B cell (primary cell): Measurements from ENCODE around the gene XG. TPM values are rescaled to one million over a fixed set of nuclear protein-coding genes. Genes with fewer than 3 reads are reported as not detected.

Experiments used
- ATAC-seq: fragments of 200-7000 bp; cut with Tn5 transposase; one replicate; pipeline ENCODE4 v1.10.0; 2021; ENCODE audit warnings: low read depth, mild to moderate bottlenecking, moderate number of reproducible peaks, moderate library complexity
- CTCF ChIA-PET: fragments of 350-600 bp; sonication (Branson Sonifier 250); formaldehyde crosslinking; loops from one replicate; lab custom pipeline; 2021; ENCODE audit warnings: antibody characterized with exemption, inconsistent platforms; lab: Charles Lee
- POLR2A ChIA-PET: fragments of 350-600 bp; sonication (Branson Sonifier 250); formaldehyde crosslinking; loops from one replicate; lab custom pipeline; 2021; ENCODE audit warnings: antibody characterized with exemption; lab: Charles Lee
- DNase-seq: peaks from one replicate; pipeline ENCODE4 v3.0.0; 2013
- H2AFZ ChIP-seq: 2 replicates; pipeline ENCODE4 v1.6.1; 2012; ENCODE audit warnings: mild to moderate bottlenecking, low read depth, low read length; ENCODE audit not compliant: insufficient read depth, poor library complexity, severe bottlenecking
- H3K27ac ChIP-seq, 2 donors: 1 replicate in 1 of 2; 2 replicates in 1 of 2; pipeline ENCODE4 v1.5.1; 2012 to 2013; ENCODE audit warnings: low read length in 2 of 2, mild to moderate bottlenecking in 2 of 2, moderate library complexity in 1 of 2
- H3K27me3 ChIP-seq, 4 experiments: fragments of 200-600 bp in 1 of 4; sonication (generic) in 1 of 4; replicated peaks in 1 of 4; 1 replicate in 2 of 4; 2 replicates in 2 of 4; pipeline versions ENCODE4 v1.6.1 to v1.7.0; 2013 to 2016; ENCODE audit warnings: low read length in 3 of 4, mild to moderate bottlenecking in 2 of 4, mixed read lengths in 1 of 4, moderate library complexity in 1 of 4; ENCODE audit not compliant: insufficient read depth in 4 of 4, control insufficient read depth in 3 of 4; ENCODE audit errors: control extremely low read depth in 1 of 4
- H3K36me3 ChIP-seq, 2 experiments: replicated peaks in 1 of 2; 1 replicate in 1 of 2; 2 replicates in 1 of 2; pipeline versions ENCODE4 v1.6.1 to v1.7.1; 2013; ENCODE audit warnings: low read length in 1 of 2; ENCODE audit not compliant: insufficient read depth in 2 of 2, control insufficient read depth in 1 of 2; ENCODE audit errors: control extremely low read depth in 1 of 2, extremely low read depth in 1 of 2
- H3K4me1 ChIP-seq, 2 donors: fragments of 200-600 bp in 1 of 2; sonication (generic) in 1 of 2; 1 replicate in 1 of 2; 2 replicates in 1 of 2; pipeline versions ENCODE4 v1.5.1 to v1.6.1; 2013 to 2017; ENCODE audit warnings: low read length in 2 of 2; ENCODE audit not compliant: control insufficient read depth in 2 of 2, insufficient read depth in 2 of 2
- H3K4me2 ChIP-seq: replicated peaks from 2 replicates; pipeline ENCODE3; 2012; ENCODE audit warnings: mild to moderate bottlenecking, low read depth, low read length; ENCODE audit not compliant: poor library complexity, severe bottlenecking
- H3K4me3 ChIP-seq, 5 experiments: fragments of 200-600 bp in 1 of 5; sonication (generic) in 1 of 5; 1 replicate in 3 of 5; 2 replicates in 2 of 5; pipeline versions ENCODE4 v1.5.1 to v1.7.0; 2011 to 2016; ENCODE audit warnings: low read length in 4 of 5, mild to moderate bottlenecking in 4 of 5, low read depth in 2 of 5, control low read depth in 1 of 5, moderate library complexity in 1 of 5; ENCODE audit not compliant: insufficient read depth in 1 of 5; ENCODE audit errors: control extremely low read depth in 1 of 5, extremely low read depth in 1 of 5
- H3K79me2 ChIP-seq: fragments of 200-600 bp; sonication (generic); one replicate; pipeline ENCODE4 v1.6.0; 2016; ENCODE audit warnings: low read length; ENCODE audit not compliant: control insufficient read depth, insufficient read depth
- H3K9ac ChIP-seq: fragments of 200-600 bp; sonication (generic); 2 replicates; pipeline ENCODE4 v1.6.1; 2017; ENCODE audit warnings: mild to moderate bottlenecking, low read length, moderate library complexity
- H3K9me3 ChIP-seq, 3 donors: one replicate each; pipeline versions ENCODE4 v1.6.1 to v1.7.1; 2013; ENCODE audit warnings: low read length in 2 of 3; ENCODE audit not compliant: control insufficient read depth in 2 of 3, insufficient read depth in 1 of 3; ENCODE audit errors: control extremely low read depth in 1 of 3
- H4K20me1 ChIP-seq: 2 replicates; pipeline ENCODE4 v1.6.0; 2012; ENCODE audit warnings: mild to moderate bottlenecking, low read length; ENCODE audit not compliant: insufficient read depth, control insufficient read depth, poor library complexity, severe bottlenecking
- H3K27ac Mint-ChIP-seq: one replicate; pipeline ENCODE4 v1.8.0; 2021; ENCODE audit warnings: mixed read lengths
- H3K27me3 Mint-ChIP-seq: one replicate; pipeline ENCODE4 v1.8.0; 2021; ENCODE audit warnings: mixed read lengths
- H3K4me1 Mint-ChIP-seq: one replicate; pipeline ENCODE4 v1.8.0; 2021; ENCODE audit warnings: mixed read lengths
- H3K4me3 Mint-ChIP-seq: one replicate; pipeline ENCODE4 v1.8.0; 2021; ENCODE audit warnings: mixed read lengths
- H3K9me3 Mint-ChIP-seq: one replicate; pipeline ENCODE4 v1.8.0; 2022; ENCODE audit warnings: mixed read lengths; ENCODE audit not compliant: insufficient read depth
- CTCF ChIP-seq: fragments of 200-600 bp; IDR thresholded peaks from one replicate; pipeline ENCODE4 v1.8.0; 2022; ENCODE audit warnings: antibody characterized with exemption, mild to moderate bottlenecking
- EZH2 ChIP-seq: IDR thresholded peaks from 2 replicates; pipeline ENCODE4 v1.6.1; 2012; ENCODE audit warnings: borderline replicate concordance, low read depth, mild to moderate bottlenecking, moderate library complexity, low read length; ENCODE audit not compliant: insufficient read depth, poor library complexity, severe bottlenecking
- WGBS: methylation state at CpG from one replicate; pipeline ENCODE4 v1.1.5; 2013; ENCODE audit warnings: missing lambda C conversion rate; ENCODE audit not compliant: insufficient coverage; 5-methylcytosine and 5-hydroxymethylcytosine counted together
- intact Hi-C: fragments of 100-400 bp; cut with micrococcal nuclease; formaldehyde crosslinking; loops from one replicate; pipeline ENCODE4 v1.10.0; 2022
- polyA plus RNA-seq: library from polyadenylated mRNA; depleted of rRNA; stranded (reverse); fragments of >200 nt; gene quantifications from 2 replicates; pipeline ENCODE4 v1.2.3, GENCODE V29; 2012
- total RNA-seq, 2 donors: library from RNA; stranded (reverse); fragments of 120-200 nt in 1 of 2; gene quantifications; 1 replicate in 1 of 2; 2 replicates in 1 of 2; pipeline versions ENCODE4 v1.2.3 to v1.2.4, GENCODE V29; 2013 to 2022

The XG gene
- total and polyA plus RNA-seq, 2 donors (not counting 1 experiment from before 2014, with no cell fraction given), result 0.03 TPM; not detected in 1

GRCh38 chrX:2854918-2855317 is 103.1 kb downstream of the XG start:
- Histone ChIP-seq H2AFZ (no peak overlapping the region), H3K36me3 (no peaks in the 10 kb centered on the region), H3K9ac (no peak overlapping the region), H3K4me3 (no peak overlapping the region), H3K79me2 (no peaks in the 10 kb centered on the region), H3K4me2 (no peak overlapping the region), H3K27ac (no peak overlapping the region), H3K9me3 (no peaks in the 10 kb centered on the region), H4K20me1 (no peaks in the 10 kb centered on the region), H3K4me1 (no peaks in the 10 kb centered on the region), H3K27me3 (no peaks in the 10 kb centered on the region)
- DNase-seq (no peak), ATAC-seq (no peak)
- Mint-ChIP-seq H3K27ac (no peak overlapping the region), H3K27me3 (no peaks in the 10 kb centered on the region), H3K4me3 (no peak overlapping the region), H3K4me1 (no peaks in the 10 kb centered on the region), H3K9me3 (no peaks in the 10 kb centered on the region)
- no peak for TF ChIP-seq CTCF
- no peak for TF ChIP-seq EZH2
- intact Hi-C loops, result no loop called here
- CTCF ChIA-PET, result no interaction called here
- POLR2A ChIA-PET, result no interaction called here
- WGBS, result 100% methylated on average over 15 of the region's 21 CpGs

- no peak for ATAC-seq
These were observed 103.9 kb downstream of the XG start for GRCh38 chrX:2855761-2856160.

More at GRCh38 chrX:2855761-2856160, 103.9 kb downstream of the XG start:
- POLR2A ChIA-PET, result no interaction called here
- Histone ChIP-seq H3K4me1 (no peaks in the 10 kb centered on the region), H2AFZ (no peak overlapping the region), H3K9ac (no peak overlapping the region), H3K4me2 (no peak overlapping the region), H3K9me3 (no peaks in the 10 kb centered on the region), H3K27ac (no peak overlapping the region), H3K27me3 (no peaks in the 10 kb centered on the region), H4K20me1 (no peaks in the 10 kb centered on the region), H3K36me3 (no peaks in the 10 kb centered on the region), H3K79me2 (no peaks in the 10 kb centered on the region), H3K4me3 (no peak overlapping the region)
- no peak for TF ChIP-seq CTCF
- TF ChIP-seq EZH2, result no peak
- no peaks in the 10 kb centered on the region for H3K27me3 Mint-ChIP-seq
- CTCF ChIA-PET, result no interaction called here
- H3K27ac Mint-ChIP-seq, result no peak overlapping the region
- intact Hi-C loops, result no loop called here
- H3K4me1 Mint-ChIP-seq, result no peaks in the 10 kb centered on the region
- no peaks in the 10 kb centered on the region for H3K9me3 Mint-ChIP-seq
- no peak for DNase-seq
- no peak overlapping the region for H3K4me3 Mint-ChIP-seq
- 100% methylated on average over 2 of the region's 2 CpGs for WGBS
